ENCODE results near the gene TFEB.

The TFEB gene

GRCh38 chr6:41756354-41756753 lies 20.9 kb upstream of the TFEB start:
- ChIA-PET POLR2A (no interaction called here), CTCF (interaction anchor here (1.4 kb wide), 1 partner anchor 18 kb away, joined by 3 read pairs; no protein-coding TSS in a partner anchor)
- no peak for DNase-seq (ENCODE audit: extremely low spot score)
- TF ChIP-seq, protein P1, sequence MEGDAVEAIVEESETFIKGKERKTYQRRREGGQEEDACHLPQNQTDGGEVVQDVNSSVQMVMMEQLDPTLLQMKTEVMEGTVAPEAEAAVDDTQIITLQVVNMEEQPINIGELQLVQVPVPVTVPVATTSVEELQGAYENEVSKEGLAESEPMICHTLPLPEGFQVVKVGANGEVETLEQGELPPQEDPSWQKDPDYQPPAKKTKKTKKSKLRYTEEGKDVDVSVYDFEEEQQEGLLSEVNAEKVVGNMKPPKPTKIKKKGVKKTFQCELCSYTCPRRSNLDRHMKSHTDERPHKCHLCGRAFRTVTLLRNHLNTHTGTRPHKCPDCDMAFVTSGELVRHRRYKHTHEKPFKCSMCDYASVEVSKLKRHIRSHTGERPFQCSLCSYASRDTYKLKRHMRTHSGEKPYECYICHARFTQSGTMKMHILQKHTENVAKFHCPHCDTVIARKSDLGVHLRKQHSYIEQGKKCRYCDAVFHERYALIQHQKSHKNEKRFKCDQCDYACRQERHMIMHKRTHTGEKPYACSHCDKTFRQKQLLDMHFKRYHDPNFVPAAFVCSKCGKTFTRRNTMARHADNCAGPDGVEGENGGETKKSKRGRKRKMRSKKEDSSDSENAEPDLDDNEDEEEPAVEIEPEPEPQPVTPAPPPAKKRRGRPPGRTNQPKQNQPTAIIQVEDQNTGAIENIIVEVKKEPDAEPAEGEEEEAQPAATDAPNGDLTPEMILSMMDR (IDR thresholded peaks at IDR 0.05; ENCODE audit: control extremely low read depth, extremely low read depth, low read depth, missing control alignments) = no peak

- CTCF ChIA-PET = interaction anchor here (1.4 kb wide), 1 partner anchor 19 kb away, joined by 3 read pairs; no protein-coding TSS in a partner anchor
- no peak for DNase-seq (ENCODE audit: extremely low spot score)
- TF ChIP-seq, protein P1 (IDR thresholded peaks at IDR 0.05; ENCODE audit: control extremely low read depth, extremely low read depth, low read depth, missing control alignments) = no peak
- POLR2A ChIA-PET = no interaction called here
Observed at GRCh38 chr6:41755895-41756294, 20.5 kb upstream of the TFEB start.

- CTCF ChIA-PET = interaction anchor here (1.4 to 3.0 kb wide), 4 partner anchors 10 to 294 kb away, joined by 4 to 11 read pairs (median 4); no protein-coding TSS in a partner anchor
- TF ChIP-seq, protein P1 (IDR thresholded peaks at IDR 0.05; ENCODE audit: control extremely low read depth, extremely low read depth, low read depth, missing control alignments) = no peak
- DNase-seq (ENCODE audit: extremely low spot score) = no peak
- POLR2A ChIA-PET = no interaction called here
Observed at GRCh38 chr6:41750374-41750773, 15.0 kb upstream of the TFEB start.

DNA sequence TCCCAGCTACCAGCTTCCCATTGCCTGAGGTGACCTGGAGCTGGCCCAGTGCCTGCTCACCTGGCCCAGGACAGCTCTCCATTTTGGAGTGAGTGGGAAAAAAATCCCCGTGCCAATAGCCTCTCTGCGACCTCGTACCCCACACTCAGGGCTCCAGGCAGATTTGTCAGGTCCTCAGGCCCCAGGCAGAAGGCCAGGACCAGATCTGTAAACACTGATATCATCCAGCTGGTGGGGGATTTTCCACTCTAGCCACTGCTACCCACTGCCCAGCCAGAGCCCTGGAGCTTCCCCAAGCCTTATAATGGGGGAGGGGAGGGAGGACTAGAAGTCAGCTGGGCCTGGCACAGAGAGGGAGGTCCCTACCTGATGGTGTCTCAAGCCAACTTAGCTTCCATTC lies 13.1 kb upstream of the TFEB start:
- ChIA-PET POLR2A (interaction anchor here (0.6 kb wide), 1 partner anchor 26 kb away, joined by 3 read pairs; no protein-coding TSS in a partner anchor), CTCF (interaction anchor here (0.8 to 3.0 kb wide), 5 partner anchors 8 to 38 kb away, joined by 3 to 11 read pairs (median 4); no protein-coding TSS in a partner anchor)
- TF ChIP-seq, protein P1 (IDR thresholded peaks at IDR 0.05; ENCODE audit: control extremely low read depth, extremely low read depth, low read depth, missing control alignments) = no peak
- DNase-seq (ENCODE audit: extremely low spot score) = no peak

DNA sequence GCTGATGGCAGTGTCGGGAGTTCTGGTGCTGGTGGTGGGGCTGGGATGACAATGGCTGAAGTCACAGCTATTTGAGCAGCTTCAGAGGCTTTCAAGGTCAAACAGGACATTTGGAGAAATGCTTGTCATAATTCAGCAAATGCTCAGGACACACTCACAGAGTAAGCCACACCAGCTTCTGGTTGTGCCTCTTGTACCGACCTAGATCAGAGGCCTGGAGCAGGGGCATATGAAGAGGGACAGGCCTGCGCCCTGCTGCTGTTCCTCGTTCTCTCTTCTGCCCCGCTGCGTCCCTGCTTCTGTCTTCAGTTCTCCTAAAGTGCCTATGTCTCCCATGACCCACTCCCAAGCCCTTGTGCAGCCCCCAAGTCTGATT lies 12.7 kb upstream of the TFEB start:
- POLR2A ChIA-PET = interaction anchor here (0.6 kb wide), 1 partner anchor 25 kb away, joined by 3 read pairs; no protein-coding TSS in a partner anchor
- TF ChIP-seq, protein P1 (IDR thresholded peaks at IDR 0.05; ENCODE audit: control extremely low read depth, extremely low read depth, low read depth, missing control alignments) = no peak
- CTCF ChIA-PET = interaction anchor here (0.8 to 3.0 kb wide), 4 partner anchors 8 to 38 kb away, joined by 3 to 11 read pairs (median 4); no protein-coding TSS in a partner anchor

GRCh38 chr6:41747256-41748101 lies 12.1 kb upstream of the TFEB start, which contains the start of gene PGC:
Gene PGC, minus strand, starts transcription at chr6:41747397. Its CDS starts 63 bp downstream, at chr6:41747334.
- ChIA-PET POLR2A (no interaction called here), CTCF (interaction anchor here (0.8 to 1.5 kb wide), 4 partner anchors 15 to 39 kb away, joined by 3 to 4 read pairs (median 3); no protein-coding TSS in a partner anchor)
- DNase-seq (ENCODE audit: extremely low spot score) = no peak
- TF ChIP-seq, protein P1 (IDR thresholded peaks at IDR 0.05; ENCODE audit: control extremely low read depth, extremely low read depth, low read depth, missing control alignments) = no peak

More for the DNA sequence above, 12.7 kb upstream of the TFEB start:
- DNase-seq (ENCODE audit: extremely low spot score) = no peak
